ENCODE results near the gene HS6ST2. TPM values are rescaled to one million over a fixed set of nuclear protein-coding genes. Genes with fewer than 3 reads are reported as not detected.

The HS6ST2 gene
- total RNA-seq, 2 donors from 2014 or later, result 0.12 to 0.19 TPM

- H3K4me1 Mint-ChIP-seq (ENCODE audit: low read depth), result peaks cover 4% of the 10 kb centered on the region
- ATAC-seq (replicated peaks in 1 of 2) (no peak), DNase-seq (no peak)
- peaks cover 1 to 5% of the 10 kb centered on the region in 2 donors for H3K36me3 Mint-ChIP-seq (ENCODE audit: insufficient read depth in 2 of 2)
- no peak overlapping the region for H3K27ac Mint-ChIP-seq
- H3K27me3 Mint-ChIP-seq (ENCODE audit: low read depth), result peaks cover 31% of the 10 kb centered on the region
- H3K9me3 Mint-ChIP-seq, result peaks cover 0 to 2% of the 10 kb centered on the region in 2 donors
- no peak overlapping the region for H3K4me3 Mint-ChIP-seq
These were observed 98.2 kb downstream of the HS6ST2 start for GRCh38 chrX:132860200-132860599.

- no peak for ATAC-seq (replicated peaks in 1 of 2)
- H3K27ac Mint-ChIP-seq, result no peak overlapping the region
- no peak for DNase-seq
- peaks cover 37% of the 10 kb centered on the region for H3K27me3 Mint-ChIP-seq (ENCODE audit: low read depth)
- H3K9me3 Mint-ChIP-seq, result no peaks in the 10 kb centered on the region
- no peak overlapping the region for H3K4me3 Mint-ChIP-seq
- peaks cover 0 to 1% of the 10 kb centered on the region in 2 donors for H3K36me3 Mint-ChIP-seq (ENCODE audit: insufficient read depth in 2 of 2)
- peaks cover 4% of the 10 kb centered on the region for H3K4me1 Mint-ChIP-seq (ENCODE audit: low read depth)
These were observed 100.4 kb downstream of the HS6ST2 start for GRCh38 chrX:132858018-132858417.

- Mint-ChIP-seq H3K4me3 (no peak overlapping the region), H3K27ac (no peak overlapping the region), H3K36me3 (ENCODE audit: insufficient read depth in 2 of 2) (peaks cover 0 to 1% of the 10 kb centered on the region in 2 donors), H3K27me3 (ENCODE audit: low read depth) (peaks cover 59% of the 10 kb centered on the region), H3K9me3 (no peaks in the 10 kb centered on the region), H3K4me1 (ENCODE audit: low read depth) (peaks cover 4% of the 10 kb centered on the region)
- ATAC-seq (replicated peaks in 1 of 2) (no peak), DNase-seq (no peak)
These were observed 102.6 kb downstream of the HS6ST2 start for GRCh38 chrX:132855780-132856341.

- Mint-ChIP-seq H3K9me3 (no peaks in the 10 kb centered on the region), H3K27ac (no peak overlapping the region), H3K36me3 (ENCODE audit: insufficient read depth in 2 of 2) (no peaks in the 10 kb centered on the region), H3K27me3 (ENCODE audit: low read depth) (peaks cover 71% of the 10 kb centered on the region), H3K4me3 (no peak overlapping the region), H3K4me1 (ENCODE audit: low read depth) (no peaks in the 10 kb centered on the region)
- ATAC-seq (replicated peaks in 1 of 2), result no peak
- no peak for DNase-seq
These were observed 105.4 kb downstream of the HS6ST2 start for GRCh38 chrX:132853040-132853439.

GRCh38 chrX:132848296-132848970 is 110.0 kb downstream of the HS6ST2 start:
- Mint-ChIP-seq H3K4me1 (ENCODE audit: low read depth) (no peaks in the 10 kb centered on the region), H3K27ac (no peak overlapping the region), H3K36me3 (ENCODE audit: insufficient read depth in 2 of 2) (no peaks in the 10 kb centered on the region), H3K27me3 (ENCODE audit: low read depth) (peaks cover 95% of the 10 kb centered on the region), H3K9me3 (no peaks in the 10 kb centered on the region), H3K4me3 (no peak overlapping the region)
- no peak for DNase-seq
- ATAC-seq (replicated peaks in 1 of 2), result no peak

GRCh38 chrX:132843363-132843762 is 115.1 kb downstream of the HS6ST2 start:
- no peaks in the 10 kb centered on the region for H3K4me1 Mint-ChIP-seq (ENCODE audit: low read depth)
- H3K27ac Mint-ChIP-seq, result no peak overlapping the region
- no peak overlapping the region for H3K4me3 Mint-ChIP-seq
- ATAC-seq (replicated peaks in 1 of 2) (no peak), DNase-seq (no peak)
- H3K9me3 Mint-ChIP-seq, result no peaks in the 10 kb centered on the region
- peaks cover 83% of the 10 kb centered on the region for H3K27me3 Mint-ChIP-seq (ENCODE audit: low read depth)
- H3K36me3 Mint-ChIP-seq (ENCODE audit: insufficient read depth in 2 of 2), result no peaks in the 10 kb centered on the region

GRCh38 chrX:132842460-132843238 is 115.8 kb downstream of the HS6ST2 start:
- H3K27me3 Mint-ChIP-seq (ENCODE audit: low read depth), result peaks cover 83% of the 10 kb centered on the region
- no peaks in the 10 kb centered on the region for H3K36me3 Mint-ChIP-seq (ENCODE audit: insufficient read depth in 2 of 2)
- H3K27ac Mint-ChIP-seq, result no peak overlapping the region

GRCh38 chrX:132837967-132838366 is 120.5 kb downstream of the HS6ST2 start:
- no peak for ATAC-seq (replicated peaks in 1 of 2)

More at GRCh38 chrX:132842460-132843238, 115.8 kb downstream of the HS6ST2 start:
- no peak for DNase-seq
- H3K4me3 Mint-ChIP-seq, result no peak overlapping the region
- ATAC-seq (replicated peaks in 1 of 2), result no peak
- no peaks in the 10 kb centered on the region for H3K9me3 Mint-ChIP-seq
- no peaks in the 10 kb centered on the region for H3K4me1 Mint-ChIP-seq (ENCODE audit: low read depth)

GRCh38 chrX:132837126-132837525 is 121.3 kb downstream of the HS6ST2 start:
- H3K4me1 Mint-ChIP-seq (ENCODE audit: low read depth), result no peaks in the 10 kb centered on the region
- H3K36me3 Mint-ChIP-seq (ENCODE audit: insufficient read depth in 2 of 2), result no peaks in the 10 kb centered on the region
- peaks cover 69% of the 10 kb centered on the region for H3K27me3 Mint-ChIP-seq (ENCODE audit: low read depth)
- ATAC-seq (replicated peaks in 1 of 2), result no peak
- H3K4me3 Mint-ChIP-seq, result no peak overlapping the region
- DNase-seq, result no peak
- H3K9me3 Mint-ChIP-seq, result no peaks in the 10 kb centered on the region
- no peak overlapping the region for H3K27ac Mint-ChIP-seq

More at GRCh38 chrX:132837967-132838366, 120.5 kb downstream of the HS6ST2 start:
- Mint-ChIP-seq H3K9me3 (no peaks in the 10 kb centered on the region), H3K27ac (no peak overlapping the region), H3K4me1 (ENCODE audit: low read depth) (no peaks in the 10 kb centered on the region), H3K4me3 (no peak overlapping the region), H3K36me3 (ENCODE audit: insufficient read depth in 2 of 2) (no peaks in the 10 kb centered on the region), H3K27me3 (ENCODE audit: low read depth) (peaks cover 70% of the 10 kb centered on the region)
- DNase-seq, result no peak

- no peak overlapping the region for H3K27ac Mint-ChIP-seq
- peaks cover 62% of the 10 kb centered on the region for H3K27me3 Mint-ChIP-seq (ENCODE audit: low read depth)
- DNase-seq, result no peak
- H3K4me3 Mint-ChIP-seq, result no peak overlapping the region
- H3K36me3 Mint-ChIP-seq (ENCODE audit: insufficient read depth in 2 of 2), result no peaks in the 10 kb centered on the region
- no peaks in the 10 kb centered on the region for H3K9me3 Mint-ChIP-seq
- no peaks in the 10 kb centered on the region for H3K4me1 Mint-ChIP-seq (ENCODE audit: low read depth)
- no peak for ATAC-seq (replicated peaks in 1 of 2)
These were observed 122.0 kb downstream of the HS6ST2 start for GRCh38 chrX:132836471-132836870.

- Mint-ChIP-seq H3K4me3 (no peak overlapping the region), H3K9me3 (no peaks in the 10 kb centered on the region), H3K4me1 (ENCODE audit: low read depth) (no peaks in the 10 kb centered on the region), H3K27ac (no peak overlapping the region), H3K36me3 (ENCODE audit: insufficient read depth in 2 of 2) (no peaks in the 10 kb centered on the region), H3K27me3 (ENCODE audit: low read depth) (peaks cover 61% of the 10 kb centered on the region)
- DNase-seq, result no peak
- no peak for ATAC-seq (replicated peaks in 1 of 2)
These were observed 123.7 kb downstream of the HS6ST2 start for GRCh38 chrX:132834741-132835140.

GRCh38 chrX:132834109-132834508 is 124.3 kb downstream of the HS6ST2 start:
- H3K27ac Mint-ChIP-seq, result no peak overlapping the region
- DNase-seq, result no peak
- no peak for ATAC-seq (replicated peaks in 1 of 2)
- no peak overlapping the region for H3K4me3 Mint-ChIP-seq
- no peaks in the 10 kb centered on the region for H3K36me3 Mint-ChIP-seq (ENCODE audit: insufficient read depth in 2 of 2)
- peaks cover 61% of the 10 kb centered on the region for H3K27me3 Mint-ChIP-seq (ENCODE audit: low read depth)
- H3K9me3 Mint-ChIP-seq, result no peaks in the 10 kb centered on the region
- H3K4me1 Mint-ChIP-seq (ENCODE audit: low read depth), result no peaks in the 10 kb centered on the region

GRCh38 chrX:132833373-132833772 is 125.1 kb downstream of the HS6ST2 start:
- no peak for DNase-seq
- no peak overlapping the region for H3K27ac Mint-ChIP-seq
- no peak overlapping the region for H3K4me3 Mint-ChIP-seq
- H3K27me3 Mint-ChIP-seq (ENCODE audit: low read depth), result peaks cover 54% of the 10 kb centered on the region
- no peak for ATAC-seq (replicated peaks in 1 of 2)
- no peaks in the 10 kb centered on the region for H3K4me1 Mint-ChIP-seq (ENCODE audit: low read depth)
- H3K9me3 Mint-ChIP-seq, result no peaks in the 10 kb centered on the region
- no peaks in the 10 kb centered on the region for H3K36me3 Mint-ChIP-seq (ENCODE audit: insufficient read depth in 2 of 2)
